HG03095 (cell line): ENCODE measurements around the gene PCDH15.
"Not testable (repeated sequence)": the region's sequence is repeated elsewhere in the genome, so short reads cannot be mapped to it uniquely, and the experiment has no call there.

Source experiments
- ATAC-seq: cut with Tn5 transposase; IDR thresholded peaks from one replicate; pipeline ENCODE4 v1.9.1; 2021; ENCODE audit warnings: moderate library complexity; ENCODE audit not compliant: unreplicated experiment

Gene PCDH15

DNA sequence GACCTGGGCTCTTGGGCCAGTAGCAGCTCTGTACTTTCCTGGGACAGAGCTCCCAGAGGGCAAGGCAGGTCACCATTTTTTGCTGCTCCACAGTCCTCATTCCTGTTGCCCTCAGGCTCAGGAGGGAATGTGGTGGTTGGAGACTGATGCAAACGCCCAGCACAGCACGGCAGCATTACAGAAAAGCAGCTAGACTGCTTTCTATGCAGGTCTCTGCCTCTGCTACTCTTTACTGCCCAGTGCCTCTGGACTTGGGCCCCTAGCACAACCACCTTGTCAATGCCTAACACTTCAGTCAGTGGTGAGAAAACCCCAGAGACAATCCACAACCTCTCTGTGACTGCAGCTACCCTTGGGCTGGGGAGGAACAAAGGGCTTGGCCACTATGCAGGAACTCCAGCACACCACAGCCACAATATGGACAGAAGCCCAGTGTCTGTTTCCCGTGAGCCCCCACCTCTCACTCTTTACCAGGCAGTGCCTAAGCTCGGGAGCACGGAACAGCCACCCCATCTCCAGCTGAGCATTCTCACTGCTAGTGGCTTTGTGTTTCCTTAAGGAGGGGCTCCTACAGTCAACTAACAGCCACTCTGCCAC is 790.6 kb downstream of the PCDH15 start:
- ATAC-seq: no peak

DNA sequence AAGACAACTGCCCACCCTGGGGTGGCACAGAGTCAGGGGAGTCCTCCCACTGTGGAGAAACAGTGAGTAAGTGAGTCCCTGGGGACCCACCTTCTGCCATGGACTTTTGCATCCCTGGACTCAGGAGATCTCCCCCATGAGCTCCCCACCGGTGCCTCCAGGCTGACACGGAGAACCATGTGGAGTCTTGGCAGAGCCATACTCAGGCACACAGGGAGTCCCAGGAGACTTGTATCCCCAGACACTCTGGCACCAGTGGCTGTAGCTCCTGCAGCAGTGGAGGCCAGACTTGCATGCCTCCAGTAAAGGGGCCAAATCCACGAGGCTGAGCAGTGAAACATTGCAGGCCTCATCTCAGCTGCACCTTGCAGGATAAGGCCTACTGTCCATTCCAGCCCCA is 791.4 kb downstream of the PCDH15 start:
- no peak for ATAC-seq

DNA sequence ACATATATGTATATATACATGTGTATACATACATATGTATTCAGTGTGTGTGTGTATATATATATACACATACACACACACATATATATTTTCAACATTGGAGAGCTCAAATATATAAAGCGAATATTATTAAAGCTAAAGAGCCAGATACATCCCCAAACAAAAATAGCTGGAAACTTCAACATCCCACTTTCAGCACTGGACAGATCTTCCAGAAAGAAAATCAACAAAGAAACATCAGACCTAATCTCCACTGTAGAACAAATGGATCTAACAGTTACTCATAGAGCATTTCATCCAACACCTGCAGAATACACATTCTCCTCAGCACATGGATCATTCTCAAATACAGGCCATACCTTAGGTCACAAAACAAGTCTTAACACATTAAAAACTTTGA is 799.0 kb downstream of the PCDH15 start:
- no peak for ATAC-seq

- no peak for ATAC-seq
These were observed 803.1 kb downstream of the PCDH15 start for GRCh38 chr10:53997953-53998352.

DNA sequence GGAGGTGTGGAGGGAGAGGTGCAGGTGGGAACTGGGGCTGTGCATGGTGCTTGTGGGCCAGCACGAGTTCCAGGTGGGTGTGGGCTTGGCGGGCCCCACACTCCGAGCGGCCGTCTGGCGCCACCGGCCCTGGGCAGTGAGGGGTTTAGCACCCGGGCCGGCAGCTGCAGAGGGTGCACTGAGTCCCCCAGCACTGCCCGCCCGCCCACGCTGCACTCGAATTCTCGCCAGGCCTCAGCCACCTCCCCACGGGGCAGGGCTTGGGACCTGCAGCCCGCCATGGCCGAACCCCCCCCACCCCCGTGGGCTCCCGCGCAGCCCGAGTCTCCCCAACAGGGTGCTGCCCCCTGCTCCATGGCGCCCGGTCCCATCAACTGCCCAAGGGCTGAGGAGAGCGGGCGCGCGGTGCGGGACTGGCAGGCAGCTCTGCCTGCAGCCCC is 810.2 kb downstream of the PCDH15 start:
- ATAC-seq: no peak

DNA sequence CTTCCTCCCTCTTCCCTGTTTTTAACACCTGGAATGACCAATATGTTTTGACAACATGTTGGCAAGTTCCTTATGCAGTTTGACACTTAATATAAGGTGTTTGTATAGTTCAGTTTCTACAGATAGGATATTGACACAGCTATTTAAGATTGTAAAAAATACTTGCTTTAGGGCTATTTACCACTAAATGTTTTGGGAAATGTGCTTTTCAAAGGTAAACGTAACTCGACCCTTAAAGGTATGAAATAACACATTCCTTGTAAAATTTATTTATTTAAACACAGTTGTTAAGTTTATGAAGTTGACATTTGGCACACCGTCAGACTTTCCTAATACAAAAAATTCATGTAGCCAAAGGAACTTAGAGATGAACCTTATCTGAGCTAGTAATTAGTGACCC is 817.6 kb downstream of the PCDH15 start:
- no peak for ATAC-seq

DNA sequence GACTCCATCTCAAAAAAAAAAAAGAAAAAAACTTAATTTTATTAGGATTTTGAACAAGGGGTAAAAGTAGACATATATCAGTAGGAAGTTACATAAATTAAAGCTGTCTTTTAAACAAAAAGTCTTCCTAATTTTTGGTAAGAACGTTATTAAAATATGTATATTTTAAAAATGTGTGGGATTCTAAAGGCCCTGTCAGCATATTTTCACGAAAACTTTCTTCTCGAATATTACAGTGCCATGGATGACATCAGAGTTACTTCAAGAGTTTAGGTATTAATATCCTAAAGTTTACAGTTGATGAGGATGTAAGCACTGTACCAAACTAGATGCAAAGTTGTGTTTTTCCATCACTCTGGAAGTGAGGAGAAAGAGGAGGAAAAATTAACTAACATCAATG is 820.8 kb downstream of the PCDH15 start:
- no peak for ATAC-seq

- ATAC-seq: no peak
These were observed 822.7 kb downstream of the PCDH15 start for GRCh38 chr10:53978301-53978700.

DNA sequence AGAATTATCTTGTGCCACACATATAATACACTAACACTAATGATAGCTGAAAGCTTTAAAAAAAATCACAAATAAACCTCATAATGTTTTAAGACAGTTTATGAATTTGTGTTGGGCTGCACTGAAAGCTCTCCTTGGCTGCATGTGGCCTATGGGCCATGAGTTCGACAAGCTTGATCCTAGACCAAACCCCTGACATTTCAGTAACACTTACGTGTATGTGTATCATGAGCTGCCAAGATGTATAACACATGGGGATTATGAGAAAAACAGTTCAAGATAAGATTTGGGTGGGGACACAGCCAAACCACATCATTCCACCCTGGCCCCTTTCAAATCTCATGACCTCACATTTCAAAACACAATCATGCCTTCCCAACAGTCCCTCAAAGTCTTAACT is 823.8 kb downstream of the PCDH15 start:
- ATAC-seq: no peak

GRCh38 chr10:53957401-53957800 is 843.6 kb downstream of the PCDH15 start:
- ATAC-seq: no peak

DNA sequence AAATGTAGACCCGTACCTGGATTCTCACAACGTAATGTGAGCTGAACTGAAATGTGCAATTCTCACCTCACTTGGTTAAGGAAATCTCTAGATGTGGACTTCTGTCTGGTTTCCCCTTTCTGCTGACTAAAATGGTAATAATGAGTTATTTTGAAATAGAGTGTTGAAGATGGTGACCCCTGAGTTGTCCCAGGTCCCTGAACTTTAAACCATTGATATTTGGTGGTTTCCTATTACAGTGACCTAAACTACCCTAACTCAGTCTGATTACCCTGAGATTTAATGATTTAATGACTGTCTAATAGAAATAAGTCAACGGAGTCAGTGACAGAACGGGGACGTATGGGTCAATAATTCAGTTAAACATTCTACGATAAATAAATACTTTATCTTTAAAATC is 845.9 kb downstream of the PCDH15 start:
- ATAC-seq: no peak

DNA sequence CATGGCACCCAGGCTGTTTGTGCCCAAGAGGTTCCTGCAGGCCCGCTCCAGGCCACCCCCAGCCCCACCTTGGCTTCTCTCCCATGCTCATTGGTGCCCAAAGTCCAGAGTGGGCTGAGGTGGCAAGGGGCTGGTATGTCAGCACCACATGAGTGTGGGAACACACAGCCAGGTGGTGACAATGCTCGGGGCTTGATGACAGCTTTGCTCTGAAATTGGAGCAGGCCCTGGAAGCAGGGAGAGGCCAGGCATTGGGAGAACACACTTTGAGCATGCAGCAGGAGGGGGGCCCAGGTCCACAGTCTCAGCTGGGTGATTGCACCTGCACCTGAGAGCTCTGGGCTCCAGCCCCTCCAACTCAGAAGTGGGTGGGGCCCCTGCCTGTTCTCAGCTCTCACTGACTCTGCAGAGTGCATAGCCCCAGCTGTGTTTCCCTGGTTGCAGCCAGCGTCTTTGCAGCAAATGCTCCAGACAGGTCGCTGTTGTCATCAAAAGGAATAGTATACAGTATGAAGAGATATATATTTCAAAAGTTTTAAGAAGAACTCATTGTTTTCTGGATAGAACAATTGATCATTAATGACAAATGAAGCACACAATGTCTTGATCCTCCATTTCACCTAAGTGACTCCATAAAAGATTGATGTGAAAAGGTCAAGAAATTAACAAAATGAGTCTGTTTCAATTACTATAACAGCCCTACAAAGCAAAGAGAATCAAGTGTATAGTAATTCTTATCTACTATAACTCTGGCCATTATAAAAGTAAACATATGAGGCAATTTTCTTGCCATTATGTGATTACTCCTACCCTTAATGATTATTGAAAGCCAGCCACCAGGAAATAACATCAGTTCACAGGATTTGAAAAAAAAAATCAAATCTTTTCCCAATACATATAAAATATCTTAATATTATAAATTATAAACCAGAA is 848.1 kb downstream of the PCDH15 start:
- no peak for ATAC-seq

DNA sequence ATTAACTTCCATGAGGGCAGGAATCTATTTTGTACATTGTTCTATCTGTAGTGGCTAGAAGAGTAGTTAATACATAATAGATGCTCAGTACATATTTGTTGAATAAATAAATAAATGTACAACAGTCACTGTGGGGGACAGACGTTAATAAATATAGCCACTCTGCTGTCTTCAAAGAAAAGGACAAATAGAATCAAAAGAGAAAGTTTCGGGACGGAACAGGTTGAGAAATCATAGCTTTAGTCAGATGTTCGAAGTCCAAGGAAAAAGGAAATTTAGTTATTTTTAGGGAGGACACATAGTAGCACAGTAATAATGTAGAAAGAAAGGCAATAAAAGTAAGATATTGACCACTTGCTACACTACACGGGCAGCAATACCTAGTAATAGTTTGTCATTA is 861.4 kb downstream of the PCDH15 start:
- ATAC-seq: no peak

- no peak for ATAC-seq
These were observed 870.4 kb downstream of the PCDH15 start for GRCh38 chr10:53930648-53931047.

DNA sequence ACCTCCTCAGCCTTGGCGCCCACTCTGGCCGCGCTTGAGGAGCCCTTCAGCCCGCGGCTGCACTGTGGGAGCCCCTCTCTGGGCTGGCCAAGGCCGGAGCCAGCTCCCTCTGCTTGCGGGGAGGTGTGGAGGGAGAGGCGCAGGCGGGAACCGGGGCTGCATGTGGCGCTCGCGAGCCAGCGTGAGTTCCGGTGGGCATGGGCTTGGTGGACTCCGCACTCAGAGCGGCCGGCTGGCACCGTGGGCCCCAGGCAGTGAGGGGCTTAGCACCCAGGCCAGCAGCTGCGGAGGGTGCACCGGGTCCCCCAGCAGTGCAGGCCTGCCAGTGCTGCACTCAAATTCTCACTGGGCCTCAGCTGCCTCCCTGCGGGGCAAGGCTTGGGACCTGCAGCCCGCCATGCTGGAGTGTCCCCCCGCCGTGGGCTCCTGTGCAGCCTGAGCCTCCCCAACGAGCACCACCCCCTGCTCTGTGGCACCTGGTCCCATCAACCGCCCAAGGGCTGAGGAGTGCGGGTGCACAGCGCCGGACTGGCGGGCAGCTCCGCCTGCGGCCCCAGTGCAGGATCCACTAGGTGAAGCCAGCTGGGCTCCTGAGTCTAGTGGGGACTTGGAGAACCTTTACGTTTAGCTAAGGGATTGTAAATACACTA is 876.9 kb downstream of the PCDH15 start:
- ATAC-seq: not testable (repeated sequence)

GRCh38 chr10:53918755-53919154 is 882.3 kb downstream of the PCDH15 start:
- ATAC-seq: no peak

DNA sequence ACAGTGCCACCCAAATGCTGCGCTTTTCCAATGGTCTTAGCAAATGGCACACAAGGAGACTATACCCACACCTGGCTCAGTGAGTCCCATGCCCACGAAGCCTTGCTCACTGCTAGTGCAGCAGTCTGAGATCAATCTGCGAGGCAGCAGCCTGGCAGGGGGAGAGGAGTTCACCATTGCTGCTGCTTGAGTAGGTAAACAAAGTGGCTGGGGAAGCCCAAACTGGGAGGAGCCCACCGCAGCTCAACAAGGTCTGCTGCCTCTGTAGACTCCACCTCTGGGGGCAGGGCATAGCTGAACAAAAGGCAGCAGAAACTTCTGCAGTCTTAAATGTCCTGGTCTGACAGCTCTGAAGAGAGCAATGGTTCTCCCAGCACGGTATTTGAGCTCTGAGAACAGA is 891.2 kb downstream of the PCDH15 start:
- ATAC-seq: no peak

DNA sequence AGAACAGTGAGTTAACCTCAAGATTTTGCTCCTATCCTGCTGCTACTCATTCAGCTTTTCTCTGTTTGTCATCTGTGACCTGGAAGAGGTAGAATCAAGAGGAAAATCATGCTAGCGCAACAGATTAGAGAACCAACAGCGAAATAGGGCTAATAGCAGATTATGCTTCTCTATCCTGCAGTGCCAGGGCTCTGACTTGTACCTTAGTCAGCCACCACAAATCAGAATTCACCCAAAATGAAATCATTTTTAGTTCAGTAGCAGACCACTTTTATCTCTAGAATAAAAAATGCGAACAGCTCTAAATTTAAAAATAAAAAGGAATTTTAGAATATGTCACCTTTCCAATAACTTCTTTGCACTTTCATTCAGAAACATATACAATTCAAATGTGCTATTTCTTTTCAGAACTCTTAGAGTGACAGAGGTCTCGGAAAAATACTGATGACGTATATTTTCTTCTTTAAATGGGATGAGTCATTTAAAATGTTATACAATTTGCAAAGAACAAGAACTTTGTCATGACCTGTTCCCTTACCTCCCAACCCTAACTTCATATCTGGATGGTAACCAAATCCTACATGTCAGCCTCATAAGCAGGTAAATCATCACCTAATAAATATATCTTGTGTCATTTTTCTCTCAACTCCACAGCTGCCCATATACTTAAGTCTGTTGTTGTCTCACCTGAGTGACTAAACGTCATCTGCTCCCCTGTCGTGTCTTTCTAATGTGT is 896.4 kb downstream of the PCDH15 start:
- no peak for ATAC-seq

DNA sequence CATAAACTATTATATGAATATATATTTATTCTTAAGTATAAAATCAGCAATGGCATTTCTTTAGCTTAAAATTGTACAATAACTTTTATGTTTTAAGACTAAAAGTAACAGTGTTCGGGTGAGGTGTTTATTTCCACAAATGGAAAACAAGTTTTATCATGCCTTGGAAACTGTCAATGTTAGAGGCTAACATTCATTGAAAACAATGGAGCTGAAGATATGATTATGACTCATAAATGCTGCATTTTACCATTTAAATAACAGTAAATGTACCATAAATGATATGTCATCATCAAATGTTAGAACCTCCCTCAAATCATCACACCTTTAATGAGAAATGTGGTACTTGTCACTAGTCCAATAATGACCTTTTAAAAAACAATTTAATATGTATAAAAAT is 897.3 kb downstream of the PCDH15 start:
- ATAC-seq: no peak

DNA sequence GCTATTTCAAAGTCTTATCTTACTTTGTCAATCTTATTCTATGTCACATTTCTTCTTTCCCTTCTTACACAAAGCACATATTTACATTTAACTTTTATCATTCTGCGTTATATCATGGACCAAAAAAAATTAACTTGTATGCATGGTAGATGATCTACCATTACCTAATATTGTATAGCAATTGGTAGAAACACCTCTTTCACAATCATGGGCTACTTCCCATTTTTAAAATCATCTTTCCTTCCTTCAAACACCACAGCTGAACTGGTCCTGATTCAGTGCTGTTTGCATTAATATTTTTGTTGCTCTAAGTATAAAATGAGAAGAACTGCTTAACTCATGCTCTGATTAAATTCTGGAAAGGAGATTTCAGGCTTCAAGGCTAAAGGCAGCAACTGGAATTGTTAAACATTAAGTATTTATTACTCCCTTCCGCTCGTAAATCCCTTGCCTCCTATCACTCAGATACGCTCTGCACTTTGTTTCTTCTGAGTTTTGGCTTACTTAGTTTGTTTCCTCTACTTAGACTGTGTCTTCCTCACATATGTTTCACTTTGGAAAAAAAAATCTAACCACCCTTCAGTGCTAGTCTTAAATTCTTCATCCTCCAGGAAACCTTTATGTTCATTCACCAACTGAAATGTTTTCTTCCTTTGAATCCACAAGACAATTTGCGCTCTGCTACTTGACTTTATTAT is 901.4 kb downstream of the PCDH15 start:
- ATAC-seq: no peak

DNA sequence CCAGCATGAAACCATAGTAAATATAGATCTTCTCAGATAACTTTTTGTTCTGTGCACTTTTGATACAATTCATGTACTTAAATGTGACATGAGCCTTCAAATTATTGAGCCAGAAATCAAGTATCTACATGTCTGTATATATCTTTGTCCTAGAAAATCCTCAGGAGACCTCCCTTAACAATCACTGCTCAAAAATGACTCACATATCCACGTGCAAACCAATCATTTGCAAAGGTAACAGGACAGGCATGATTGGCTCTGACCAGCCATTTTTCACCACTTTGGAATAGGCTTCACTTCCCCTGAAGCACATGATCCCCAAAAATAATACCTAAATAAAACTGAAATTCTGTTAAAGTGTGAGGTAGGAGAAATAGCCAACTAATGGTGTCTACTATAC is 902.5 kb downstream of the PCDH15 start:
- no peak for ATAC-seq
